ENCODE data around the gene FBN2.

DNA sequence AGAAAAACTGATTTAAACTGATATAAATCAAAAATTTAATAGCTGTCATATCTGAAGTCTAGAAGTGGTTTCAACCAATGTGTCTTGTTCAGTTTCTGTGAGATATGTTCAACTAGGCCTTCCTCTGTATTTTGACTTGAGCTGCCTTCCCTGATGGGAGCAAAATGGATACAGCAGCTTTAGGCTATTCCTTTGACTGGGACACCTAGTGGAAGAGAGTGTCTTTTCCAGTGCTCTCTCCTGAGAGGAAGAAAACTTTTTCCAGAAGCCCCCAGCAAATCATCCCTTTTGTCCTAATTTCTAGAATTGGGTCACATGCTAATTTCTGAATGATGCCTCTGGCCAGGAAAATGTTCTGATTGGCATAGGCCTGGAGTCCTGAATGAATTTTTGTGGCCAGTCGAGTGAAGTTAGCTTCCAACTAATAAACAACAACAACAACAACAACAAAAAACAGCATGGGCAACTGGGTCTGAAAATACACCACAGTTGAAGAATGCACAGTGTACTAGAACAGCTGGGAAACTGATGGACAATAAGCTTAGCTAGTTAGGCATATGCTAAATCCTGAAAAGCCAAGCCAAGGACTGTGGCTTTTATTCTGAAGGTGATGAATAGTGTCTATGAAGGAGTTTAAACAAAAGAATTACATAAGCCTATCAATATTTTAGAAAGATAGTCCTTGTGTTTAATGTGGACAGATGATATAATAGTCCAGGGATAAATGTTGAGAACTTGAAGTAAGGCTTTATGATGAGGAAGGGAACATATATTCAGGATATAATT lies 125.7 kb downstream of the FBN2 start:
- TF ChIP-seq ZFP30 (CRISPR knock-in tag; IDR thresholded peaks at IDR 0.05) = no peak
- TF ChIP-seq, protein P1, sequence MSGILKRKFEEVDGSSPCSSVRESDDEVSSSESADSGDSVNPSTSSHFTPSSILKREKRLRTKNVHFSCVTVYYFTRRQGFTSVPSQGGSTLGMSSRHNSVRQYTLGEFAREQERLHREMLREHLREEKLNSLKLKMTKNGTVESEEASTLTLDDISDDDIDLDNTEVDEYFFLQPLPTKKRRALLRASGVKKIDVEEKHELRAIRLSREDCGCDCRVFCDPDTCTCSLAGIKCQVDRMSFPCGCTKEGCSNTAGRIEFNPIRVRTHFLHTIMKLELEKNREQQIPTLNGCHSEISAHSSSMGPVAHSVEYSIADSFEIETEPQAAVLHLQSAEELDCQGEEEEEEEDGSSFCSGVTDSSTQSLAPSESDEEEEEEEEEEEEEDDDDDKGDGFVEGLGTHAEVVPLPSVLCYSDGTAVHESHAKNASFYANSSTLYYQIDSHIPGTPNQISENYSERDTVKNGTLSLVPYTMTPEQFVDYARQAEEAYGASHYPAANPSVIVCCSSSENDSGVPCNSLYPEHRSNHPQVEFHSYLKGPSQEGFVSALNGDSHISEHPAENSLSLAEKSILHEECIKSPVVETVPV (CRISPR knock-in tag; IDR thresholded peaks at IDR 0.05) = no peak
- TF ChIP-seq, protein P2, sequence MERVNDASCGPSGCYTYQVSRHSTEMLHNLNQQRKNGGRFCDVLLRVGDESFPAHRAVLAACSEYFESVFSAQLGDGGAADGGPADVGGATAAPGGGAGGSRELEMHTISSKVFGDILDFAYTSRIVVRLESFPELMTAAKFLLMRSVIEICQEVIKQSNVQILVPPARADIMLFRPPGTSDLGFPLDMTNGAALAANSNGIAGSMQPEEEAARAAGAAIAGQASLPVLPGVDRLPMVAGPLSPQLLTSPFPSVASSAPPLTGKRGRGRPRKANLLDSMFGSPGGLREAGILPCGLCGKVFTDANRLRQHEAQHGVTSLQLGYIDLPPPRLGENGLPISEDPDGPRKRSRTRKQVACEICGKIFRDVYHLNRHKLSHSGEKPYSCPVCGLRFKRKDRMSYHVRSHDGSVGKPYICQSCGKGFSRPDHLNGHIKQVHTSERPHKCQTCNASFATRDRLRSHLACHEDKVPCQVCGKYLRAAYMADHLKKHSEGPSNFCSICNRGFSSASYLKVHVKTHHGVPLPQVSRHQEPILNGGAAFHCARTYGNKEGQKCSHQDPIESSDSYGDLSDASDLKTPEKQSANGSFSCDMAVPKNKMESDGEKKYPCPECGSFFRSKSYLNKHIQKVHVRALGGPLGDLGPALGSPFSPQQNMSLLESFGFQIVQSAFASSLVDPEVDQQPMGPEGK (CRISPR knock-in tag; IDR thresholded peaks at IDR 0.05; ENCODE audit: borderline replicate concordance) = no peak
- no peak for TF ChIP-seq RARB (CRISPR knock-in tag; IDR thresholded peaks at IDR 0.05)
- TF ChIP-seq OSR1 (CRISPR knock-in tag; IDR thresholded peaks at IDR 0.05) = no peak
- TF ChIP-seq ZC3H10 (CRISPR knock-in tag; IDR thresholded peaks at IDR 0.05) = no peak
- no peak for TF ChIP-seq GLIS3 (CRISPR knock-in tag; IDR thresholded peaks at IDR 0.05)
- no peak for TF ChIP-seq TOX (CRISPR knock-in tag; IDR thresholded peaks at IDR 0.05; ENCODE audit: borderline replicate concordance)
- no peak for TF ChIP-seq ARNTL (CRISPR knock-in tag; IDR thresholded peaks at IDR 0.05; ENCODE audit: borderline replicate concordance, low read depth)
- TF ChIP-seq, protein P3, sequence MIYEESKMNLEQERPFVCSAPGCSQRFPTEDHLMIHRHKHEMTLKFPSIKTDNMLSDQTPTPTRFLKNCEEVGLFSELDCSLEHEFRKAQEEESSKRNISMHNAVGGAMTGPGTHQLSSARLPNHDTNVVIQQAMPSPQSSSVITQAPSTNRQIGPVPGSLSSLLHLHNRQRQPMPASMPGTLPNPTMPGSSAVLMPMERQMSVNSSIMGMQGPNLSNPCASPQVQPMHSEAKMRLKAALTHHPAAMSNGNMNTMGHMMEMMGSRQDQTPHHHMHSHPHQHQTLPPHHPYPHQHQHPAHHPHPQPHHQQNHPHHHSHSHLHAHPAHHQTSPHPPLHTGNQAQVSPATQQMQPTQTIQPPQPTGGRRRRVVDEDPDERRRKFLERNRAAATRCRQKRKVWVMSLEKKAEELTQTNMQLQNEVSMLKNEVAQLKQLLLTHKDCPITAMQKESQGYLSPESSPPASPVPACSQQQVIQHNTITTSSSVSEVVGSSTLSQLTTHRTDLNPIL (CRISPR knock-in tag; IDR thresholded peaks at IDR 0.05; ENCODE audit: low read depth) = no peak
- TF ChIP-seq CSDC2 (CRISPR knock-in tag; IDR thresholded peaks at IDR 0.05) = no peak
- TF ChIP-seq ZFP3 (CRISPR knock-in tag; IDR thresholded peaks at IDR 0.05) = no peak
- no peak for TF ChIP-seq BACH2 (CRISPR knock-in tag; IDR thresholded peaks at IDR 0.05; ENCODE audit: borderline replicate concordance)
- TF ChIP-seq ESRRG (CRISPR knock-in tag; IDR thresholded peaks at IDR 0.05) = no peak

All from SK-N-SH treated with all-trans-retinoic acid at 6 μM for 48 hours (cell line).